Measurements from ENCODE around the gene DOCK3.
"Not testable (repeated sequence)": the region's sequence is repeated elsewhere in the genome, so short reads cannot be mapped to it uniquely, and the experiment has no call there.

GRCh38 chr3:51199296-51199695, 524.6 kb downstream of the DOCK3 start:
- TF ChIP-seq CTCF (IDR thresholded peaks at IDR 0.05; ENCODE audit: insufficient read depth, low read length); POLR2AphosphoS5 (IDR thresholded peaks at IDR 0.05; ENCODE audit: low read depth); SPI1 (IDR thresholded peaks at IDR 0.05; ENCODE audit: borderline replicate concordance, low read depth): not testable (repeated sequence)
- TF ChIP-seq, protein P1, sequence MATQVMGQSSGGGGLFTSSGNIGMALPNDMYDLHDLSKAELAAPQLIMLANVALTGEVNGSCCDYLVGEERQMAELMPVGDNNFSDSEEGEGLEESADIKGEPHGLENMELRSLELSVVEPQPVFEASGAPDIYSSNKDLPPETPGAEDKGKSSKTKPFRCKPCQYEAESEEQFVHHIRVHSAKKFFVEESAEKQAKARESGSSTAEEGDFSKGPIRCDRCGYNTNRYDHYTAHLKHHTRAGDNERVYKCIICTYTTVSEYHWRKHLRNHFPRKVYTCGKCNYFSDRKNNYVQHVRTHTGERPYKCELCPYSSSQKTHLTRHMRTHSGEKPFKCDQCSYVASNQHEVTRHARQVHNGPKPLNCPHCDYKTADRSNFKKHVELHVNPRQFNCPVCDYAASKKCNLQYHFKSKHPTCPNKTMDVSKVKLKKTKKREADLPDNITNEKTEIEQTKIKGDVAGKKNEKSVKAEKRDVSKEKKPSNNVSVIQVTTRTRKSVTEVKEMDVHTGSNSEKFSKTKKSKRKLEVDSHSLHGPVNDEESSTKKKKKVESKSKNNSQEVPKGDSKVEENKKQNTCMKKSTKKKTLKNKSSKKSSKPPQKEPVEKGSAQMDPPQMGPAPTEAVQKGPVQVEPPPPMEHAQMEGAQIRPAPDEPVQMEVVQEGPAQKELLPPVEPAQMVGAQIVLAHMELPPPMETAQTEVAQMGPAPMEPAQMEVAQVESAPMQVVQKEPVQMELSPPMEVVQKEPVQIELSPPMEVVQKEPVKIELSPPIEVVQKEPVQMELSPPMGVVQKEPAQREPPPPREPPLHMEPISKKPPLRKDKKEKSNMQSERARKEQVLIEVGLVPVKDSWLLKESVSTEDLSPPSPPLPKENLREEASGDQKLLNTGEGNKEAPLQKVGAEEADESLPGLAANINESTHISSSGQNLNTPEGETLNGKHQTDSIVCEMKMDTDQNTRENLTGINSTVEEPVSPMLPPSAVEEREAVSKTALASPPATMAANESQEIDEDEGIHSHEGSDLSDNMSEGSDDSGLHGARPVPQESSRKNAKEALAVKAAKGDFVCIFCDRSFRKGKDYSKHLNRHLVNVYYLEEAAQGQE (IDR thresholded peaks at IDR 0.05; ENCODE audit: insufficient replicate concordance, low read depth), result not testable (repeated sequence)

Measured in HL-60 (cell line).